Heart right ventricle (tissue), 16 donors: ENCODE data around the gene SPON1. TPM values are rescaled to one million over a fixed set of nuclear protein-coding genes. Genes with fewer than 3 reads are reported as not detected.

Source experiments
- ATAC-seq, 8 donors: fragments of 200-7000 bp; cut with Tn5 transposase; one replicate each; pipeline ENCODE4 v1.9.1; 2020; ENCODE audit warnings: mild to moderate bottlenecking in 8 of 8, moderate library complexity in 8 of 8, moderate number of reproducible peaks in 1 of 8
- DNase-seq, 2 donors: peaks; one replicate each; pipeline ENCODE4 v3.0.0-alpha.2; 2020
- H3K27ac ChIP-seq, 10 donors: fragments of 200-600 bp; sonication (generic) in 2 of 10; one replicate each; pipeline versions ENCODE4 v1.5.0 to v1.8.0; 2020 to 2022; ENCODE audit warnings: mild to moderate bottlenecking in 3 of 10
- H3K27me3 ChIP-seq, 7 donors: fragments of 200-600 bp; one replicate each; pipeline ENCODE4 v1.8.0; 2021 to 2022; ENCODE audit warnings: mild to moderate bottlenecking in 2 of 7
- H3K36me3 ChIP-seq, 9 donors: fragments of 200-600 bp; sonication (generic) in 1 of 9; one replicate each; pipeline versions ENCODE4 v1.5.0 to v1.8.0; 2020 to 2022; ENCODE audit warnings: mild to moderate bottlenecking in 2 of 9
- H3K4me1 ChIP-seq, 9 donors: fragments of 200-600 bp; sonication (generic) in 1 of 9; one replicate each; pipeline versions ENCODE4 v1.5.0 to v1.8.0; 2020 to 2022; ENCODE audit warnings: mild to moderate bottlenecking in 4 of 9
- H3K4me3 ChIP-seq, 10 donors: fragments of 200-600 bp; sonication (generic) in 2 of 10; one replicate each; pipeline versions ENCODE4 v1.5.0 to v1.8.0; 2020 to 2022; ENCODE audit warnings: mild to moderate bottlenecking in 7 of 10, moderate library complexity in 2 of 10
- H3K9me3 ChIP-seq, 11 donors: fragments of 200-600 bp in 10 of 11; sonication (generic) in 2 of 11; one replicate each; pipeline versions ENCODE4 v1.5.0 to v1.8.0; 2013 to 2022; ENCODE audit warnings: mild to moderate bottlenecking in 2 of 11, control low read depth in 1 of 11, moderate library complexity in 1 of 11
- CTCF ChIP-seq, 9 donors: fragments of 200-600 bp; sonication (generic) in 2 of 9; IDR thresholded peaks; one replicate each; pipeline versions ENCODE4 v1.5.0 to v1.8.0; 2021 to 2022; ENCODE audit warnings: antibody characterized with exemption in 9 of 9, mild to moderate bottlenecking in 5 of 9, moderate library complexity in 1 of 9
- WGBS, 2 donors: extraction: QIAGEN DNeasy Blood & Tissue Kit; methylation state at CpG; one replicate each; pipeline ENCODE4 v1.1.7; 2013; ENCODE audit warnings: inconsistent platforms in 1 of 2; 5-methylcytosine and 5-hydroxymethylcytosine counted together
- intact Hi-C, 10 donors: fragments of 100-400 bp; cut with DNase I; formaldehyde crosslinking; loops; one replicate each; pipeline versions ENCODE4 v1.11.1 to v1.14.2; 2022
- polyA plus RNA-seq, 2 donors: library from polyadenylated mRNA; stranded (reverse); fragments of 200-250 nt; gene quantifications; one replicate each; pipeline ENCODE4 v1.2.3, GENCODE V29; 2013
- total RNA-seq, 10 donors: library from RNA; stranded (reverse); fragmentation: NEBNext Ultra II Directional in 3 of 10; extraction: Animal tissue kit (Norgen Biotek cat#: 25700) in 3 of 10; gene quantifications; one replicate each; pipeline versions ENCODE4 v1.2.1 to v1.2.4, GENCODE V29; 2021 to 2023
- donor health status: Arrhythmogenic right ventricular cardiomyopathy.
- donor health status: ischemic (EF 13 %, LVEDD 7.1; RV severe dilation, severe dysfunction).
- donor health status: healthy with polysubstance abuse.
- donor health status: DM: no; HTN: yes; CAD: no.
- donor health status: DM: no; HTN: no; CAD: no.
- donor health status: ischemic (EF 25% LVEDD 6.9; RV normal size, moderate dysfunction).
- donor health status: ischemic (EF 25% LVEDD 5.7; RV mildly dilated, moderate dysfunction).
- donor health status: healthy.
- donor health status: DM: yes; HTN: yes; CAD: no.
- donor health status: Ischemic cardiomyopathy.
- donor health status: ischemic (EF 35%, LVEDD 5.7; RV mildly dilated, moderate dysfunction).
- donor health status: nonischemic (EF 11% LVEDD 7.7; RV severe dilation, severe dysfunction).
- donor health status: DM: yes; HTN: yes; CAD: no.
- donor health status: PGD.
- donor health status: ischemic (EF 29% LVEDD 5.4; RV normal size, mild dysfunction).
- donor health status: nonischemic (EF 23%, LVEDD 6.1; RV moderate dilation, normal function).

SPON1 gene
- total and polyA plus RNA-seq, 12 donors: 2.9 to 14.7 (median 5.6) TPM

GRCh38 chr11:14133381-14133780 is 170.9 kb downstream of the SPON1 start:
- ATAC-seq (no peak), DNase-seq (no peak)
- Histone ChIP-seq H3K27me3 (no peaks in the 10 kb centered on the region), H3K4me1 (peaks cover 0 to 28% (median 10%) of the 10 kb centered on the region in 9 donors), H3K36me3 (no peaks in the 10 kb centered on the region), H3K9me3 (no peaks in the 10 kb centered on the region), H3K4me3 (no peak overlapping the region), H3K27ac (no peak overlapping the region)
- WGBS, 2 donors: 94 to 97% methylated on average over 4 of the region's 4 CpGs
- TF ChIP-seq CTCF (IDR thresholded peaks at IDR 0.05): no peak
- intact Hi-C loops: no loop called here

DNA sequence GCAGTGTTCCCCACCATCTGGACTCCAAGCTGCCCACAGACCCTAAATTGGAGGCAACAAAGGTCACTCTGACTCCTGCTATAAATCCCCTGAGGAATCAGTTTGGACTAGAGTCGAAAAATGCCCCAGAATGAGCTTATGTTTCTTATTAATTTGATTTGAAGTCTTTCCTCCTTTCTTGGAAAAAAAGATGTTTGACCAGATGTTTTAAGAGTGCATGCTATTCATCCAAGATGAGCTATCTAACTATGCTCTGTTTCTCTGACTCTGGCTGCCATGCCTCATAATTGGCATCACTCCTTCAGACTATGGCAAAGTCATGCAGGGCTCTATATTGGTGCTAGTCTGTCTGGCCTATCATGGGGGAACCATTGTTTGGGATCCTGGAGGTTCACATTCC is 174.0 kb downstream of the SPON1 start:
- Histone ChIP-seq H3K4me1 (peaks cover 0 to 28% (median 10%) of the 10 kb centered on the region in 9 donors), H3K36me3 (no peaks in the 10 kb centered on the region), H3K9me3 (no peaks in the 10 kb centered on the region), H3K27me3 (no peaks in the 10 kb centered on the region), H3K27ac (no peak overlapping the region), H3K4me3 (no peak overlapping the region)
- TF ChIP-seq CTCF (IDR thresholded peaks at IDR 0.05): no peak
- intact Hi-C loops: no loop called here
- ATAC-seq: no peak
- no peak for DNase-seq
- WGBS, 2 donors: 43 to 66% methylated on average over 1 of the region's 1 CpG

DNA sequence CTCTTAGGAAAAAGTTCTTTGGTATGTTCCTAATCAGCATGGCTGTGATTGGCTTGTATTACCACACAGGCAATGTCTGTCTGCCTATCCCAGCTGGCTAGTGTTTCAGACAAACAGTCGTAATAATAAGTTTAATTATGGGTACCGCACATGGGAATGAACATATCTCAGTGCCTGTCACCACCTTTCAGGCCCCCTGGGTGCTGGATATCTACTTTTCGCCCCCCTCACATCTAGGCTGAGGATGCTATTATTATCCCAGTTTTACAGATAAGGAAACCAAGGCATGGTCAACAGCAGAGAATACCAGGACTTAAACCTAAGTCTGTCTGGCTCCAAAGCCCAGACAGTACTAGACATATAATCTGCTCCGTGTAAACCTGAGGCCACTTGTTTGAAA is 174.8 kb downstream of the SPON1 start:
- no peaks in the 10 kb centered on the region for H3K9me3 ChIP-seq
- TF ChIP-seq CTCF (IDR thresholded peaks at IDR 0.05): no peak
- no peaks in the 10 kb centered on the region for H3K36me3 ChIP-seq
- H3K4me3 ChIP-seq: no peak overlapping the region
- no peak for DNase-seq
- ATAC-seq: peak in 6 of 8 donors; percentile 34 to 89 (median 68)
- intact Hi-C loops: no loop called here
- no peaks in the 10 kb centered on the region for H3K27me3 ChIP-seq
- peaks cover 0 to 24% (median 7%) of the 10 kb centered on the region in 9 donors for H3K4me1 ChIP-seq
- 35 to 48% methylated on average over 4 of the region's 4 CpGs for WGBS, 2 donors
- peak overlapping the region in 1 of 10 donors; percentile 35 for H3K27ac ChIP-seq

- no peaks in the 10 kb centered on the region for H3K36me3 ChIP-seq
- H3K27ac ChIP-seq: no peak overlapping the region
- WGBS, 2 donors: 92 to 95% methylated on average over 3 of the region's 3 CpGs
- intact Hi-C loops: loop anchor here in 4 of 10 donors (5.0 to 10.0 kb wide), 3 partner anchors 104 to 366 kb away; no protein-coding TSS in a partner anchor
- peaks cover 0 to 18% (median 0%) of the 10 kb centered on the region in 9 donors for H3K4me1 ChIP-seq
- TF ChIP-seq CTCF (IDR thresholded peaks at IDR 0.05): no peak
- no peaks in the 10 kb centered on the region for H3K9me3 ChIP-seq
- H3K27me3 ChIP-seq: no peaks in the 10 kb centered on the region
- no peak for DNase-seq
- H3K4me3 ChIP-seq: no peak overlapping the region
- ATAC-seq: no peak
These were observed 178.5 kb downstream of the SPON1 start for GRCh38 chr11:14140991-14141390.
